ENCODE measurements around the gene CEP44. TPM values are rescaled to one million over a fixed set of nuclear protein-coding genes. Genes with fewer than 3 reads are reported as not detected.

CEP44 gene
- total RNA-seq, 1 donor from 2014 or later: 7.9 TPM

- DNase-seq (ENCODE audit: low spot score): no peak
Observed at GRCh38 chr4:174381440-174381800, 97.7 kb downstream of the CEP44 start.

Other genes with a start within 250 kb of the CEP44 start
- 26.6 TPM for gene FBXO8, start 244 bp upstream of the CEP44 start, total RNA-seq
- 12.9 TPM for gene HPGD, start 238.6 kb downstream of the CEP44 start, total RNA-seq

All from mesenteric fat pad (tissue), 1 donor.